Natural killer cell treated with Interleukin-12 subunit alpha and Interleukin-12 subunit beta and Interleukin-15 and Interleukin-18, amount 100 ng/mL, for 72 hours (primary cell): ENCODE data around the gene FGF1. TPM values are rescaled to one million over a fixed set of nuclear protein-coding genes. Genes with fewer than 3 reads are reported as not detected.

Experiments used
- ATAC-seq, 2 donors: fragments of 150-1000 bp; cut with Tn5 transposase in 1 of 2; sonication (Bioruptor Pico), chemical (Tn5 transposase) in 1 of 2; 2 replicates each; pipeline ENCODE4 v1.10.0; 2021
- DNase-seq: peaks from one replicate; pipeline ENCODE4 v3.0.0; 2022; ENCODE audit warnings: low spot score
- H3K27ac Mint-ChIP-seq, 2 donors: 1 replicate in 1 of 2; 2 replicates in 1 of 2; pipeline ENCODE4 v1.8.0; 2022; ENCODE audit warnings: mixed read lengths in 2 of 2, mild to moderate bottlenecking in 1 of 2, moderate library complexity in 1 of 2
- H3K27me3 Mint-ChIP-seq, 2 donors: 1 replicate in 1 of 2; 2 replicates in 1 of 2; pipeline ENCODE4 v1.8.0; 2022; ENCODE audit warnings: mixed read lengths in 2 of 2
- H3K36me3 Mint-ChIP-seq: one replicate; pipeline ENCODE4 v1.8.0; 2022; ENCODE audit warnings: mixed read lengths
- H3K4me1 Mint-ChIP-seq, 2 donors: 1 replicate in 1 of 2; 2 replicates in 1 of 2; pipeline ENCODE4 v1.8.0; 2022; ENCODE audit warnings: low read depth in 2 of 2, mixed read lengths in 2 of 2, mild to moderate bottlenecking in 1 of 2
- H3K4me3 Mint-ChIP-seq: one replicate; pipeline ENCODE4 v1.8.0; 2022; ENCODE audit warnings: mixed read lengths
- H3K9me3 Mint-ChIP-seq: 2 replicates; pipeline ENCODE4 v1.8.0; 2022; ENCODE audit warnings: mixed read lengths
- total RNA-seq, 2 donors: library from RNA; stranded (reverse); gene quantifications; one replicate each; pipeline ENCODE4 v1.2.3, GENCODE V29; 2022

FGF1 gene
- total RNA-seq, 2 donors from 2014 or later, result not detected

GRCh38 chr5:142713121-142713706 is 27.3 kb upstream of the FGF1 start:
- peaks cover 6% of the 10 kb centered on the region for H3K36me3 Mint-ChIP-seq
- H3K27ac Mint-ChIP-seq, result peak overlapping the region in 1 of 2 donors; percentile 5
- ATAC-seq, result peak; percentile 98
- H3K27me3 Mint-ChIP-seq, result no peaks in the 10 kb centered on the region
- H3K9me3 Mint-ChIP-seq, result peaks cover 3% of the 10 kb centered on the region
- peaks cover 21 to 32% of the 10 kb centered on the region in 2 donors for H3K4me1 Mint-ChIP-seq
- peak overlapping the region; percentile 69 for H3K4me3 Mint-ChIP-seq
- peak; percentile 90 for DNase-seq

GRCh38 chr5:142703153-142703552 is 17.3 kb upstream of the FGF1 start:
- no peak overlapping the region for H3K4me3 Mint-ChIP-seq
- no peak overlapping the region for H3K27ac Mint-ChIP-seq
- H3K36me3 Mint-ChIP-seq, result no peaks in the 10 kb centered on the region
- peaks cover 7 to 27% of the 10 kb centered on the region in 2 donors for H3K27me3 Mint-ChIP-seq
- no peaks in the 10 kb centered on the region for H3K9me3 Mint-ChIP-seq
- H3K4me1 Mint-ChIP-seq, result no peaks in the 10 kb centered on the region
- ATAC-seq, result no peak
- DNase-seq, result no peak

GRCh38 chr5:142701673-142702311 is 15.9 kb upstream of the FGF1 start:
- Mint-ChIP-seq H3K4me1 (peaks cover 0 to 3% of the 10 kb centered on the region in 2 donors), H3K9me3 (no peaks in the 10 kb centered on the region), H3K27me3 (peaks cover 9 to 31% of the 10 kb centered on the region in 2 donors), H3K36me3 (no peaks in the 10 kb centered on the region), H3K27ac (no peak overlapping the region), H3K4me3 (no peak overlapping the region)
- DNase-seq, result no peak
- no peak for ATAC-seq

GRCh38 chr5:142700566-142700965 is 14.7 kb upstream of the FGF1 start:
- DNase-seq, result no peak
- no peak for ATAC-seq
- H3K4me3 Mint-ChIP-seq, result no peak overlapping the region

GRCh38 chr5:142699184-142699720 is 13.4 kb upstream of the FGF1 start:
- no peaks in the 10 kb centered on the region for H3K36me3 Mint-ChIP-seq
- DNase-seq, result peak; percentile 80
- H3K4me1 Mint-ChIP-seq, result peaks cover 0 to 3% of the 10 kb centered on the region in 2 donors
- ATAC-seq, result peak; percentile 77 to 82
- H3K4me3 Mint-ChIP-seq, result no peak overlapping the region
- no peak overlapping the region for H3K27ac Mint-ChIP-seq
- no peaks in the 10 kb centered on the region for H3K9me3 Mint-ChIP-seq
- H3K27me3 Mint-ChIP-seq, result peaks cover 3 to 19% of the 10 kb centered on the region in 2 donors

More at GRCh38 chr5:142700566-142700965, 14.7 kb upstream of the FGF1 start:
- Mint-ChIP-seq H3K27me3 (peaks cover 9 to 31% of the 10 kb centered on the region in 2 donors), H3K9me3 (no peaks in the 10 kb centered on the region), H3K4me1 (peaks cover 0 to 3% of the 10 kb centered on the region in 2 donors), H3K36me3 (no peaks in the 10 kb centered on the region), H3K27ac (no peak overlapping the region)

GRCh38 chr5:142698447-142699183 is 12.7 kb upstream of the FGF1 start:
- H3K4me1 Mint-ChIP-seq, result peaks cover 0 to 3% of the 10 kb centered on the region in 2 donors
- no peak for ATAC-seq
- no peaks in the 10 kb centered on the region for H3K36me3 Mint-ChIP-seq

GRCh38 chr5:142697356-142698255 is 11.7 kb upstream of the FGF1 start:
- Mint-ChIP-seq H3K27ac (no peak overlapping the region), H3K4me3 (no peak overlapping the region), H3K36me3 (no peaks in the 10 kb centered on the region), H3K4me1 (peaks cover 0 to 3% of the 10 kb centered on the region in 2 donors), H3K9me3 (no peaks in the 10 kb centered on the region), H3K27me3 (peaks cover 8 to 12% of the 10 kb centered on the region in 2 donors)
- ATAC-seq (no peak), DNase-seq (no peak)

More at GRCh38 chr5:142698447-142699183, 12.7 kb upstream of the FGF1 start:
- no peaks in the 10 kb centered on the region for H3K9me3 Mint-ChIP-seq
- peaks cover 6 to 19% of the 10 kb centered on the region in 2 donors for H3K27me3 Mint-ChIP-seq
- H3K4me3 Mint-ChIP-seq, result no peak overlapping the region
- H3K27ac Mint-ChIP-seq, result no peak overlapping the region
- DNase-seq, result no peak

GRCh38 chr5:142696379-142696778 is 10.5 kb upstream of the FGF1 start:
- ATAC-seq, result no peak
- H3K4me1 Mint-ChIP-seq, result peaks cover 0 to 3% of the 10 kb centered on the region in 2 donors
- no peaks in the 10 kb centered on the region for H3K36me3 Mint-ChIP-seq

GRCh38 chr5:142694092-142694856 is 8.4 kb upstream of the FGF1 start:
- no peak overlapping the region for H3K4me3 Mint-ChIP-seq
- H3K4me1 Mint-ChIP-seq, result peaks cover 0 to 3% of the 10 kb centered on the region in 2 donors
- no peaks in the 10 kb centered on the region for H3K36me3 Mint-ChIP-seq
- H3K27ac Mint-ChIP-seq, result no peak overlapping the region
- DNase-seq (no peak), ATAC-seq (no peak)
- no peaks in the 10 kb centered on the region for H3K9me3 Mint-ChIP-seq
- H3K27me3 Mint-ChIP-seq, result peaks cover 17 to 21% of the 10 kb centered on the region in 2 donors

More at GRCh38 chr5:142696379-142696778, 10.5 kb upstream of the FGF1 start:
- Mint-ChIP-seq H3K27ac (no peak overlapping the region), H3K9me3 (no peaks in the 10 kb centered on the region), H3K27me3 (peaks cover 8 to 11% of the 10 kb centered on the region in 2 donors), H3K4me3 (no peak overlapping the region)
- no peak for DNase-seq

GRCh38 chr5:142692321-142692894 is 6.5 kb upstream of the FGF1 start:
- Mint-ChIP-seq H3K27ac (no peak overlapping the region), H3K4me1 (peaks cover 0 to 3% of the 10 kb centered on the region in 2 donors), H3K27me3 (peaks cover 19 to 27% of the 10 kb centered on the region in 2 donors), H3K36me3 (no peaks in the 10 kb centered on the region), H3K4me3 (no peak overlapping the region), H3K9me3 (no peaks in the 10 kb centered on the region)
- no peak for DNase-seq
- ATAC-seq, result no peak

- Mint-ChIP-seq H3K27ac (no peak overlapping the region), H3K4me1 (no peaks in the 10 kb centered on the region), H3K9me3 (no peaks in the 10 kb centered on the region), H3K27me3 (peaks cover 21 to 34% of the 10 kb centered on the region in 2 donors), H3K4me3 (no peak overlapping the region), H3K36me3 (no peaks in the 10 kb centered on the region)
- ATAC-seq, result no peak
- DNase-seq, result no peak
Observed at GRCh38 chr5:142690667-142691066, 4.8 kb upstream of the FGF1 start.

GRCh38 chr5:142689081-142689480 is 3.2 kb upstream of the FGF1 start:
- no peaks in the 10 kb centered on the region for H3K4me1 Mint-ChIP-seq
- no peak for ATAC-seq
- no peaks in the 10 kb centered on the region for H3K36me3 Mint-ChIP-seq

More at GRCh38 chr5:142689081-142689480, 3.2 kb upstream of the FGF1 start:
- Mint-ChIP-seq H3K27me3 (peaks cover 21 to 34% of the 10 kb centered on the region in 2 donors), H3K9me3 (no peaks in the 10 kb centered on the region), H3K4me3 (no peak overlapping the region), H3K27ac (no peak overlapping the region)
- DNase-seq, result no peak
